EL (cell line): ENCODE data around the gene IST1.
A peak's percentile ranks its signal among the peaks of the same experiment; 100 is the strongest.
"Not testable (repeated sequence)": the region's sequence is repeated elsewhere in the genome, so short reads cannot be mapped to it uniquely, and the experiment has no call there.

ENCODE experiments used
- DNase-seq: peaks from one replicate; pipeline ENCODE4 v3.0.0-alpha.2; 2016

The IST1 gene

GRCh38 chr16:71882505-71883167 lies 12.7 kb upstream of the IST1 start:
- peak; percentile 69 for DNase-seq

GRCh38 chr16:71883168-71883848 lies 12.0 kb upstream of the IST1 start:
- DNase-seq, result peak; percentile 14

- peak; percentile 73 for DNase-seq
These were observed 11.3 kb upstream of the IST1 start, which contains the start of gene ZNF821 for GRCh38 chr16:71883849-71884638. ZNF821 (minus strand) TSS chr16:71884182; CDS start chr16:71879946, 4,236 bp downstream.

- no peak for DNase-seq
These were observed 10.1 kb upstream of the IST1 start for GRCh38 chr16:71885261-71885650.

- no peak for DNase-seq
These were observed 6.2 kb upstream of the IST1 start for GRCh38 chr16:71889147-71889546.

GRCh38 chr16:71893888-71894228 lies 1.5 kb upstream of the IST1 start:
- DNase-seq, result no peak

GRCh38 chr16:71894229-71894920 lies 956 bp upstream of the IST1 start:
- peak; percentile 66 for DNase-seq

GRCh38 chr16:71895679-71896365 lies 491 bp downstream of the IST1 start:
- peak; percentile 46 for DNase-seq

- DNase-seq, result no peak
These were observed 1.5 kb downstream of the IST1 start for GRCh38 chr16:71896764-71897368.

- DNase-seq, result no peak
These were observed 3.8 kb downstream of the IST1 start for GRCh38 chr16:71899171-71899570.

GRCh38 chr16:71902656-71903365 lies 7.5 kb downstream of the IST1 start:
- no peak for DNase-seq

- no peak for DNase-seq
These were observed 8.3 kb downstream of the IST1 start for GRCh38 chr16:71903608-71904007.

- DNase-seq, result no peak
These were observed 8.9 kb downstream of the IST1 start for GRCh38 chr16:71904239-71904638.

- not testable (repeated sequence) for DNase-seq
These were observed 10.4 kb downstream of the IST1 start for GRCh38 chr16:71905765-71906164.

GRCh38 chr16:71911121-71911520 lies 15.8 kb downstream of the IST1 start:
- no peak for DNase-seq

GRCh38 chr16:71912534-71913275 lies 17.4 kb downstream of the IST1 start:
- no peak for DNase-seq

GRCh38 chr16:71914802-71915201 lies 19.5 kb downstream of the IST1 start:
- DNase-seq, result no peak

GRCh38 chr16:71915350-71915749 lies 20.0 kb downstream of the IST1 start:
- no peak for DNase-seq

- no peak for DNase-seq
These were observed 21.1 kb downstream of the IST1 start for GRCh38 chr16:71916397-71916920.

GRCh38 chr16:71917900-71918299 lies 22.6 kb downstream of the IST1 start:
- peak; percentile 64 for DNase-seq
